Dendritic cell treated with granulocyte-macrophage colony-stimulating factor and Interleukin-4, amounts not matched to agents 40 ng/mL and 50 ng/mL, for 4 days (primary cell): ENCODE data around the gene DTX3.
"Not testable (repeated sequence)": the region's sequence is repeated elsewhere in the genome, so short reads cannot be mapped to it uniquely, and the experiment has no call there.

ENCODE experiments used
- H3K27ac Mint-ChIP-seq: one replicate; pipeline ENCODE4 v1.8.0; 2022; ENCODE audit warnings: mild to moderate bottlenecking, mixed read lengths
- H3K27me3 Mint-ChIP-seq: one replicate; pipeline ENCODE4 v1.8.0; 2022; ENCODE audit warnings: mild to moderate bottlenecking, mixed read lengths
- H3K36me3 Mint-ChIP-seq: one replicate; pipeline ENCODE4 v1.8.0; 2022; ENCODE audit warnings: low read depth, mixed read lengths
- H3K4me1 Mint-ChIP-seq: one replicate; pipeline ENCODE4 v1.8.0; 2022; ENCODE audit warnings: low read depth, mixed read lengths
- H3K4me3 Mint-ChIP-seq: one replicate; pipeline ENCODE4 v1.8.0; 2022; ENCODE audit warnings: mild to moderate bottlenecking, moderate library complexity, mixed read lengths
- H3K9me3 Mint-ChIP-seq: one replicate; pipeline ENCODE4 v1.8.0; 2022; ENCODE audit warnings: mixed read lengths
- intact Hi-C: fragments of 100-400 bp; cut with micrococcal nuclease; formaldehyde crosslinking; loops from one replicate; pipeline ENCODE4 v1.15.0; 2022

The DTX3 gene

GRCh38 chr12:57614948-57615500, 10.4 kb downstream of the DTX3 start:
- Mint-ChIP-seq H3K27ac (no peak overlapping the region), H3K4me1 (peaks cover 28% of the 10 kb centered on the region), H3K9me3 (no peaks in the 10 kb centered on the region), H3K36me3 (no peaks in the 10 kb centered on the region), H3K27me3 (peaks cover 97% of the 10 kb centered on the region), H3K4me3 (no peak overlapping the region)
- intact Hi-C loops, result no loop called here

- Mint-ChIP-seq H3K4me1 (peaks cover 27% of the 10 kb centered on the region), H3K27me3 (peaks cover 97% of the 10 kb centered on the region), H3K9me3 (no peaks in the 10 kb centered on the region), H3K27ac (no peak overlapping the region), H3K4me3 (no peak overlapping the region), H3K36me3 (no peaks in the 10 kb centered on the region)
- intact Hi-C loops, result no loop called here
Measured at GRCh38 chr12:57615637-57616036, 11.0 kb downstream of the DTX3 start.

GRCh38 chr12:57616383-57617101, 11.9 kb downstream of the DTX3 start:
- intact Hi-C loops, result no loop called here
- H3K9me3 Mint-ChIP-seq, result no peaks in the 10 kb centered on the region
- H3K4me3 Mint-ChIP-seq, result no peak overlapping the region
- no peak overlapping the region for H3K27ac Mint-ChIP-seq
- peaks cover 97% of the 10 kb centered on the region for H3K27me3 Mint-ChIP-seq
- H3K36me3 Mint-ChIP-seq, result no peaks in the 10 kb centered on the region
- peaks cover 31% of the 10 kb centered on the region for H3K4me1 Mint-ChIP-seq

GRCh38 chr12:57617942-57618341, 13.3 kb downstream of the DTX3 start:
- H3K4me3 Mint-ChIP-seq, result no peak overlapping the region
- H3K36me3 Mint-ChIP-seq, result no peaks in the 10 kb centered on the region
- H3K9me3 Mint-ChIP-seq, result no peaks in the 10 kb centered on the region
- H3K4me1 Mint-ChIP-seq, result peaks cover 41% of the 10 kb centered on the region
- H3K27ac Mint-ChIP-seq, result no peak overlapping the region
- H3K27me3 Mint-ChIP-seq, result peaks cover 99% of the 10 kb centered on the region
- intact Hi-C loops, result no loop called here

- Mint-ChIP-seq H3K4me1 (peaks cover 46% of the 10 kb centered on the region), H3K27me3 (peaks cover 97% of the 10 kb centered on the region)
- H3K4me3 Mint-ChIP-seq, H3K9me3 Mint-ChIP-seq, intact Hi-C loops, H3K27ac Mint-ChIP-seq, H3K36me3 Mint-ChIP-seq: not testable (repeated sequence)
Measured at GRCh38 chr12:57618431-57618830, 13.8 kb downstream of the DTX3 start.

- Mint-ChIP-seq H3K4me3 (no peak overlapping the region), H3K36me3 (no peaks in the 10 kb centered on the region), H3K27ac (no peak overlapping the region), H3K9me3 (no peaks in the 10 kb centered on the region), H3K4me1 (peaks cover 50% of the 10 kb centered on the region), H3K27me3 (peaks cover 97% of the 10 kb centered on the region)
- intact Hi-C loops, result no loop called here
Measured at GRCh38 chr12:57618966-57619433, 14.4 kb downstream of the DTX3 start.

GRCh38 chr12:57619434-57620244, 15.0 kb downstream of the DTX3 start:
- no peak overlapping the region for H3K27ac Mint-ChIP-seq
- no peaks in the 10 kb centered on the region for H3K9me3 Mint-ChIP-seq
- H3K36me3 Mint-ChIP-seq, result no peaks in the 10 kb centered on the region
- peaks cover 49% of the 10 kb centered on the region for H3K4me1 Mint-ChIP-seq
- intact Hi-C loops, result loop anchor here (2.0 kb wide), 1 partner anchor 161 kb away; the partner anchor contains the start of gene GLI1
- H3K4me3 Mint-ChIP-seq, result no peak overlapping the region
- peaks cover 97% of the 10 kb centered on the region for H3K27me3 Mint-ChIP-seq

- Mint-ChIP-seq H3K27me3 (peaks cover 97% of the 10 kb centered on the region), H3K9me3 (no peaks in the 10 kb centered on the region), H3K4me3 (peak overlapping the region; percentile 73), H3K4me1 (peaks cover 48% of the 10 kb centered on the region), H3K27ac (peak overlapping the region; percentile 34), H3K36me3 (no peaks in the 10 kb centered on the region)
- intact Hi-C loops, result loop anchor here (2.0 kb wide), 1 partner anchor 162 kb away; the partner anchor contains the start of gene GLI1
Measured at GRCh38 chr12:57620245-57620935, 15.8 kb downstream of the DTX3 start.

- H3K27ac Mint-ChIP-seq, result peak overlapping the region; percentile 34
- H3K9me3 Mint-ChIP-seq, result no peaks in the 10 kb centered on the region
- peaks cover 97% of the 10 kb centered on the region for H3K27me3 Mint-ChIP-seq
Measured at GRCh38 chr12:57620936-57621496, 16.4 kb downstream of the DTX3 start.

GRCh38 chr12:57621497-57622292, 17.1 kb downstream of the DTX3 start:
- H3K27me3 Mint-ChIP-seq, result peaks cover 97% of the 10 kb centered on the region
- no peaks in the 10 kb centered on the region for H3K9me3 Mint-ChIP-seq
- H3K4me3 Mint-ChIP-seq, result peak overlapping the region; percentile 73
- H3K36me3 Mint-ChIP-seq, result no peaks in the 10 kb centered on the region
- no peak overlapping the region for H3K27ac Mint-ChIP-seq
- H3K4me1 Mint-ChIP-seq, result peaks cover 49% of the 10 kb centered on the region
- intact Hi-C loops, result loop anchor here (1.0 to 2.0 kb wide), 2 partner anchors 38 to 163 kb away; partner anchors contain the start of gene GLI1

More at GRCh38 chr12:57620936-57621496, 16.4 kb downstream of the DTX3 start:
- Mint-ChIP-seq H3K36me3 (no peaks in the 10 kb centered on the region), H3K4me1 (peaks cover 48% of the 10 kb centered on the region), H3K4me3 (peak overlapping the region; percentile 73)
- intact Hi-C loops, result loop anchor here (1.0 to 2.0 kb wide), 2 partner anchors 38 to 162 kb away; partner anchors contain the start of gene GLI1

GRCh38 chr12:57622293-57623245, 17.9 kb downstream of the DTX3 start:
- Mint-ChIP-seq H3K27ac (no peak overlapping the region), H3K36me3 (no peaks in the 10 kb centered on the region), H3K4me3 (no peak overlapping the region), H3K27me3 (peaks cover 98% of the 10 kb centered on the region), H3K9me3 (no peaks in the 10 kb centered on the region), H3K4me1 (peaks cover 57% of the 10 kb centered on the region)
- intact Hi-C loops, result no loop called here

- H3K27ac Mint-ChIP-seq, result no peak overlapping the region
- peaks cover 63% of the 10 kb centered on the region for H3K4me1 Mint-ChIP-seq
- peaks cover 98% of the 10 kb centered on the region for H3K27me3 Mint-ChIP-seq
- no peaks in the 10 kb centered on the region for H3K36me3 Mint-ChIP-seq
- intact Hi-C loops, result no loop called here
- no peaks in the 10 kb centered on the region for H3K9me3 Mint-ChIP-seq
- H3K4me3 Mint-ChIP-seq, result no peak overlapping the region
Measured at GRCh38 chr12:57623385-57623784, 18.8 kb downstream of the DTX3 start.
